Endometrium (tissue), 2 donors: ENCODE measurements around the gene CYP17A1.
"Not testable (repeated sequence)": the region's sequence is repeated elsewhere in the genome, so short reads cannot be mapped to it uniquely, and the experiment has no call there.

Experiments used
- FAIRE-seq: peaks from 2 replicates; lab custom pipeline; 2012; peaks lifted over from hg19 to GRCh38; lab: Jason Lieb, UNC
- donor health status: control.
- donor health status: control.

The CYP17A1 gene

GRCh38 chr10:102835007-102835482 lies 2.2 kb downstream of the CYP17A1 start:
- FAIRE-seq = no peak

- no peak for FAIRE-seq
These were observed 3.1 kb downstream of the CYP17A1 start for GRCh38 chr10:102834143-102834542.

DNA sequence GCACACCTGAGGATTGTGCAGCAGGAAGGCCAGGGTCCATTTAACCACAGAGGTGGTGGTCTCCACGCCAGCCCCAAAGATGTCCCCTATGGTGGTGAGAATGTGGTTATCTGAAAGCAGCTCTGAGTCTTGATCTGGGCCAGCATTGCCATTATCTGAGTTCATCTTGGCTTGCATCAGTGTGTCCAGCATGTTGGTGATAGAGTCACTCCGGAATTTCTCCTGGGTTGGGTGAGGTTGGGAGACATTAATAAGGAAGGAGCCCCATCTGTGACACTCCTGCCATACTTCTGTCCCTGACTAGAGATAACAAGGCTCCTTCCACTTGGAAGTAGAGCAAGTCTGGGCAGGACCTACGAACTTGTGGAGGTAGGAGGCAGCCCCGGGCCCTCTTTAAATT lies 4.2 kb downstream of the CYP17A1 start:
- no peak for FAIRE-seq

DNA sequence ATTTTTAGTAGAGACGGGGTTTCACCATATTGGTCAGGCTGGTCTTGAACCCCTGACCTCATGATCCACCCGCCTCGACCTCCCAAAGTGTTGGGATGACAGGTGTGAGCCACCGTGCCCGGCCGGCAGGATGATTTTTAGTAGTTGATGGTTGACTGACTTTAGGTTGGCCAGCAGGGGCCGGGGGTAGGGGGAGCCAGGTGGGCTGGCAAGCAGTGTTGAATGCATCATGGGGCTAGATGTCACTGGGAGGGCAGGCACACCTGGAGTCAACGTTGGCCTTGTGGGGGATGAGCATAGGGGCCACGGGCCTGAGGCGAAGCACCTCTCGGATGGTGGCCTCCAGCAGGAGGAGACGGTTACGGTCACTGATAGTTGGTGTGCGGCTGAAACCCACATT lies 5.0 kb downstream of the CYP17A1 start:
- no peak for FAIRE-seq

- FAIRE-seq = no peak
These were observed 5.7 kb downstream of the CYP17A1 start for GRCh38 chr10:102831322-102832071.

DNA sequence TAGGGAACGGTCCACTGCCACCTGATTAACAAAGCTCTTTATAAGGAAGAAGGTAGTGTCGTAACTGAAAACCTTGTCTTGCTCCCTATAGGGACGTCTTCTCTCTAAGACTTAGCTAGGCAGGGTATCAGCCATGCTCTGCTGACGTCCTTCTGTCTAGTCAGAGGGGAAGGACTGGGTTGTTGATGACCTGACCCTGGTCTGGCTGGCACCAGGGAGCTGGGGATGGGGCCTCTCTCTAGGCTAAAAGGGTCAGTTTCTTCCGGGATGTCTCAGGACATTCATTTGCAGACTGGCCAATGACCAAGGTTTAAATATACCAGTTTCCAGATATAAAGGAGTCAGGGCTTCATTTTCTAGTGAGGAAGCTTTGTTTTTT lies 9.6 kb downstream of the CYP17A1 start:
- no peak for FAIRE-seq

- no peak for FAIRE-seq
These were observed 10.9 kb downstream of the CYP17A1 start for GRCh38 chr10:102826148-102826796.

DNA sequence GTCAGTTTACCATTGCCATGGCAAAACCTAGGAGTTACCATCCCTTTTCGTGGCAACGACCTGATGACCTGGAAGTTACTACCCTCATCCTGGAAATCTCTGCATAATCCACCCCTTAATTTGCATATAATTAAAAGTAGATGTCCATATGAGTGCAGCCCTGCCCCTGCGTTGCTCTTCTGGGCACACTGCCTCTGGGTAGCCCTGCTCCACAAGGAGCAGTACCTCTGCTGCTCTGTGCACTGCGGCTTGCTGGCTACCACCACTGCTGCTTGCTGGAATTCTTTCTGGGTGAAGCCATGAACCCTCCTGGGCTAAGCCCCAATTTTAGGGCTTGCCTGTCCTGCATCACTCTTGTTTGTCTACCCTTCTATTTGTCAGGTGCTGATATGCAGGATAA lies 12.5 kb downstream of the CYP17A1 start:
- no peak for FAIRE-seq

DNA sequence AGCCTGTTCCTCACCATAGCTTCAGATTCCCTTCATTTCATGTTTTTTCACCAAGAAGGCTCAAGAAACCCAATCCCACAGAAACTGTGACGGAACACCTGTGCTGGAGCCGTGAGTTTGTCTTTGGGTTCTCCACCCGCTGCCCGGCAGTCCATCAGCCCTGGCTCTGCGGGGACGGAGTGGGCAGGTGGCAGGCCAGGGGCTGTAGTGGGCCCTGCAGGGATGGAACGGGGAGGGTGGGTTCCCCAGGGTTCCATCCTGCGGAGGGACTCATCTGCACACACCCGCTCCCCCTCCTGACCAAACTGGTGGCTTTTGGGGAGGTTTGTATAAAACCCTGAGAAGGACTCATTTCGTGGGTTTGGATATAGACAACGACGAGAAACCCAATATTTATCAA lies 15.0 kb downstream of the CYP17A1 start:
- FAIRE-seq = no peak

DNA sequence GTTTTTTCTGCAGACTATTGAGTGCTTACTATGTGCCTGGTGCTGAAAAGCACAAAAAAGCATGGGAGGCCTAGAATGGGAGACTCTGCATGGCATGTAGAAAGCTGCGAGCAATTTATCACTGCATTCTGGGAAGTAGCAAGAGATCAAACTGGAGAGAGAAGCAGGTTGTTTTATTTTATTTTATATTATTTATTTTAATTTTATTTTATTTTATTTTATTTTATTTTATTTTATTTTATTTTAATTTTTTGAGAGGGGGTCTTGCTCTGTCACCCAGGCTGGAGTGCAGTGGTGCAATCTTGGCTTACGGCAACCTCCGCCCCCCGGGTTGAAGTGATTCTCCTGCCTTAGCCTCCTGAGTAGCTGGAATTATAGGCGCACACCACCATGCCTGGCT lies 17.2 kb downstream of the CYP17A1 start:
- not testable (repeated sequence) for FAIRE-seq

GRCh38 chr10:102819054-102819453 lies 18.2 kb downstream of the CYP17A1 start:
- FAIRE-seq = no peak

DNA sequence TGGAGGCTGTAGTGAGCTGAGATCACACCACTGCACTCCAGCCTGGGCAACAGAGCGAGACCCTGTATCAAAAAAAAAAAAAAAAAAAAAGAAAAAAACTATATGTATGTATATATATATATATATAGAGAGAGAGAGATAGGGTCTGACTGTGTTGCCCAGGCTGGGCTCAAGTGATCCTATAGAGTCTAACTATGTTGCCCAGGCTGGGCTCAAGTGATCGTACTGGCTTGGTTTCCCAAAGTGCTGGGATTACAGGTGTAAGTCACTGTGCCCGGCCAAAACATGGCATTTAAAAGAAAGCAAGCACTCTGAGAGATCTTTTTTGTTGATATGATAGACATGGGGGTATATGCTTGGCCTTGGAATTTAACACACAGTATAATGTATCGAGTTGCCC lies 20.0 kb downstream of the CYP17A1 start:
- FAIRE-seq = no peak

DNA sequence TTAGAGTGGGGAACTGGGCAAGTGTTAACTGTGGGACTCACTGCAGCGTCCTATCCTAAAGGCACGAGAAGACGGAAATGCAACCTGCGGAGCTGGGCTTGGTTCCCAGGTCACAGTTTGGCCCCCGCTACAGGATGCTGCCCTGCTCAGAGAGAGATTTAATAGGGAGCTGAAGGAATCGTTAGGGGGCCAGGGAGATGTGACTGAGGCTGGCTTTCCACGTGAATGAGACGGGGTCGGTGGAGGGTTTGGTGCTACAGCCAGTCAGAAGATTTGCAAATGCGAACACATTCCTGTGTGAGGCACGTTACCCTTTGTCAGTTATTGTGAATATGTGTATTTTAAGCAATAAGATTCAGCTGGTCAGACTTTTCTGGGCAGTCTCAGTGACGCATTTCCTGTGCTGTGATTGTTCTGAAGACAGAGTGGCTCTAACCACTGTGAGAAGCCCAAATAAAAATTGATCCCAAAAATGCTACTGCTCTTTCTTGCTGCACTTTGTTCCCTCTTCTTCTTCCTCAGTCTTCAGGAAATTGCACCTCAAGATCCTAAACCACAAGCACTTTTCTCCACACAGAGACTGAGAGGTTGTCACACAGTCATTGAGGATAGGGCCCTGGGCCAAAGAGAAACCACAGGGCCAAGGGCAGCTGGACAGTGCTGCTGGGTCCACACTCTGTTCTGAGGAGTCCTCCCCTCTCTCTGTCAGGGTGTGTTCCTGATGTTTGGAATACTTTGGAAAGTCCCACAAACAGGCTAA lies 21.2 kb downstream of the CYP17A1 start:
- no peak for FAIRE-seq

- FAIRE-seq = no peak
These were observed 22.1 kb downstream of the CYP17A1 start for GRCh38 chr10:102814873-102815661.

DNA sequence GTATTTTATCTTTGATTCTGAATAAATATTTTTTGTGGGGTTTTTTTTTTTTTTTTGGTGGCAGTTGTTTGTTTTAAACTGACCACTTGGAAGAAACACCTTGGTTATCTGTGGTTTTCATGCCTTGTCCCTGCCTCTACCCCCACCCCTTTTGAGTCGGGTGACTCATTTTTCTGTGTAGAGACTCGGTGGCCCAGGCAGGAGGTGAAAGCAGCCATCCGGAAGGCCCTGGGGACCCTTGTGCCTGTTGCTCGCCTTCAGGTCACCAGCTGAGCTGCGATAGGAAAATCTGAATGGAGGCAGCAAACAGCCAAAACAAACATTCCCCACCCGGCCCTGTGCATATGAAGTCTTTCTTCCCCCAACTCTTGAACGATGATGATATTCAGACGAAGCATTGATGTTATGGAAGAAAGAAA lies 22.8 kb downstream of the CYP17A1 start:
- FAIRE-seq = no peak

GRCh38 chr10:102813734-102814452 lies 23.3 kb downstream of the CYP17A1 start:
- FAIRE-seq = no peak

DNA sequence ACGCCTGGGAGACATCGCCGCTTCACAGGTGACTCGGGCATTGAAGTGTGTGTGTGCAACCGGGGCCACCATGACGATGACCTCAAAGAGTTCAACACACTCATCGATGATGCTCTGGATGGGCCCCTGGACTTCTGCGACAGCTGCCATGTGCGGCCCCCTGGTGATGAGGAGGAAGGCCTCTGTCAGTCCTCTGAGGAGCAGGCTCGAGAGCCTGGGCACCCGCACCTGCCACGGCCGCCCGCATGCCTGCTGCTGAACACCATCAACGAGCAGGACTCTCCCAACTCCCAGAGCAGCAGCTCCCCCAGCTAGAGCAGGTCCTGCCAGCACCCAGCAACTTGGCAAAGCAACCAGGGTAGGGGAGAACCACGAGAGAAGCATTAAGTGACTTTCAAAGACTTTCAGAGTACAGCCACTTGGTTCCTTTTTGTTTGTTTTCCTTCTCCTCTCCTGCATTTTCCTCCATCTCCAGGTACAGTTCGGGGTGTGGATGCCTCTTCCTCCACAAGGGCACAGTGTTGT lies 24.1 kb downstream of the CYP17A1 start:
- no peak for FAIRE-seq

DNA sequence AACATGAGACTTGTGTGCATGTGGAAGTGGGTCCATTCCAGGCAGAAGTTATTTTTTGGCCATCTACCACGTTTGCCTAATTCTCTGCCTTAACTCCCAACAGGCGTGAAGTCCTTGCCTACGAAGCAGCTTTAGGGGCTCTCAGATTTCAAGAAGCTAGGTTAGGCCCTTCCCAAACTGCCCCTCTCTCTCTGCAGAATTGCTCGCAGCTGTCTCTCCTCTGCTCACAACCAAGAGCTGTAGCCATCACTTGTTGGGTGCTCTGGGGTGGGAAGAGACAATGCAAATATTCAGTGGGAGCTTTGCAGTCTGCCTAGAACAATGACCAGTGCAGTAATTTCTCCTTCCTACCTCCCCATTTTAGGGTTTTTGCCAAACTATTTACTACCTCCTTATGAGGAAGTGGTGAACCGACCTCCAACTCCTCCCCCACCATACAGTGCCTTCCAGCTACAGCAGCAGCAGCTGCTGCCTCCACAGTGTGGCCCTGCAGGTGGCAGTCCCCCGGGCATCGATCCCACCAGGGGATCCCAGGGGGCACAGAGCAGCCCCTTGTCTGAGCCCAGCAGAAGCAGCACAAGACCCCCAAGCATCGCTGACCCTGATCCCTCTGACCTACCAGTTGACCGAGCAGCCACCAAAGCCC lies 24.9 kb downstream of the CYP17A1 start:
- FAIRE-seq = no peak

- no peak for FAIRE-seq
These were observed 25.9 kb downstream of the CYP17A1 start for GRCh38 chr10:102811346-102811745.

- no peak for FAIRE-seq
These were observed 28.8 kb downstream of the CYP17A1 start for GRCh38 chr10:102808380-102808779.
